H9 (cell line): ENCODE measurements around the gene SEMA5A. TPM values are rescaled to one million over a fixed set of nuclear protein-coding genes. Genes with fewer than 3 reads are reported as not detected.

Experiments
- DNase-seq: peaks from one replicate; pipeline ENCODE4 v3.0.0-alpha.2; 2017
- H2AFZ ChIP-seq: one replicate; pipeline ENCODE4 v1.6.1; 2013; ENCODE audit warnings: mild to moderate bottlenecking, low read length, control low read depth, moderate library complexity
- H2AK5ac ChIP-seq: 2 replicates; pipeline ENCODE4 v1.6.1; 2013; ENCODE audit warnings: low read length, control low read depth, mixed read lengths; ENCODE audit not compliant: insufficient read length
- H2BK120ac ChIP-seq: one replicate; pipeline ENCODE4 v1.6.1; 2013; ENCODE audit warnings: low read depth, mild to moderate bottlenecking, low read length, control low read depth, inconsistent platforms; ENCODE audit not compliant: poor library complexity, severe bottlenecking
- H2BK12ac ChIP-seq: 2 replicates; pipeline ENCODE4 v1.6.1; 2013; ENCODE audit warnings: low read length, control low read depth, mixed read lengths, low read depth; ENCODE audit not compliant: insufficient read length
- H2BK15ac ChIP-seq: 2 replicates; pipeline ENCODE4 v1.6.1; 2013; ENCODE audit warnings: low read depth, low read length, control low read depth
- H2BK20ac ChIP-seq: one replicate; pipeline ENCODE4 v1.6.1; 2013; ENCODE audit warnings: low read depth, mild to moderate bottlenecking, low read length, control low read depth, inconsistent platforms; ENCODE audit not compliant: poor library complexity, severe bottlenecking
- H2BK5ac ChIP-seq: 2 replicates; pipeline ENCODE4 v1.6.1; 2013; ENCODE audit warnings: low read length, control low read depth, mixed read lengths; ENCODE audit not compliant: insufficient read length
- H3K14ac ChIP-seq: 2 replicates; pipeline ENCODE4 v1.6.1; 2013; ENCODE audit warnings: low read length, control low read depth; ENCODE audit not compliant: insufficient read depth
- H3K18ac ChIP-seq: 2 replicates; pipeline ENCODE4 v1.6.1; 2013; ENCODE audit warnings: low read depth, mild to moderate bottlenecking, mixed read lengths, low read length, control low read depth; ENCODE audit not compliant: insufficient read length
- H3K23ac ChIP-seq: 2 replicates; pipeline ENCODE4 v1.6.1; 2013; ENCODE audit warnings: low read length, control low read depth, mixed read lengths, low read depth; ENCODE audit not compliant: insufficient read length
- H3K23me2 ChIP-seq: 2 replicates; pipeline ENCODE4 v1.6.1; 2013; ENCODE audit warnings: low read depth, mild to moderate bottlenecking, mixed read lengths, low read length, control low read depth; ENCODE audit not compliant: insufficient read length, poor library complexity, severe bottlenecking
- H3K27ac ChIP-seq: 2 replicates; pipeline ENCODE4 v1.5.1; 2013; ENCODE audit warnings: low read length, control low read depth, mixed read lengths, low read depth; ENCODE audit not compliant: insufficient read length
- H3K27me3 ChIP-seq: 2 replicates; pipeline ENCODE4 v1.6.1; 2013; ENCODE audit warnings: low read length, control low read depth, inconsistent platforms; ENCODE audit not compliant: insufficient read depth
- H3K4ac ChIP-seq: 2 replicates; pipeline ENCODE4 v1.6.1; 2013; ENCODE audit warnings: low read depth, mild to moderate bottlenecking, control low read depth, inconsistent platforms, low read length, moderate library complexity
- H3K4me1 ChIP-seq: 2 replicates; pipeline ENCODE4 v1.6.1; 2013; ENCODE audit warnings: low read length, control low read depth, inconsistent platforms; ENCODE audit not compliant: insufficient read depth
- H3K4me2 ChIP-seq: 2 replicates; pipeline ENCODE4 v1.6.1; 2013; ENCODE audit warnings: low read length, control low read depth, mixed read lengths; ENCODE audit not compliant: insufficient read length, insufficient read depth
- H3K56ac ChIP-seq: 2 replicates; pipeline ENCODE4 v1.6.1; 2013; ENCODE audit warnings: low read depth, mild to moderate bottlenecking, mixed read lengths, low read length, control low read depth; ENCODE audit not compliant: insufficient read length
- H3K79me1 ChIP-seq: 2 replicates; pipeline ENCODE4 v1.6.1; 2013; ENCODE audit warnings: low read depth, mild to moderate bottlenecking, moderate library complexity, low read length, control low read depth, inconsistent platforms; ENCODE audit not compliant: insufficient read depth, poor library complexity, severe bottlenecking
- H3K79me2 ChIP-seq: 2 replicates; pipeline ENCODE4 v1.6.1; 2013; ENCODE audit warnings: low read length, control low read depth, inconsistent platforms; ENCODE audit not compliant: insufficient read depth
- H3K9ac ChIP-seq: 2 replicates; pipeline ENCODE4 v1.6.1; 2013; ENCODE audit warnings: low read length, control low read depth, mixed read lengths; ENCODE audit not compliant: insufficient read length; ENCODE audit errors: extremely low read depth
- H3K9me3 ChIP-seq: one replicate; pipeline ENCODE4 v1.6.1; 2013; ENCODE audit warnings: low read depth, low read length, inconsistent platforms; ENCODE audit not compliant: control insufficient read depth
- H3T11ph ChIP-seq: one replicate; pipeline ENCODE4 v1.6.1; 2013; ENCODE audit warnings: mild to moderate bottlenecking, low read length, control low read depth, inconsistent platforms
- H4K20me1 ChIP-seq: one replicate; pipeline ENCODE4 v1.6.1; 2013; ENCODE audit not compliant: control insufficient read depth, insufficient read length, insufficient read depth
- H4K5ac ChIP-seq: 2 replicates; pipeline ENCODE4 v1.6.1; 2013; ENCODE audit warnings: low read depth, mild to moderate bottlenecking, mixed read lengths, low read length, control low read depth; ENCODE audit not compliant: insufficient read length
- H4K8ac ChIP-seq: replicated peaks from 2 replicates; pipeline ENCODE4 v1.6.1; 2013; ENCODE audit warnings: low read length, control low read depth, mixed read lengths, low read depth; ENCODE audit not compliant: insufficient read length
- H4K91ac ChIP-seq: 2 replicates; pipeline ENCODE4 v1.6.1; 2013; ENCODE audit warnings: low read depth, mild to moderate bottlenecking, moderate library complexity, mixed read lengths, low read length, control low read depth; ENCODE audit not compliant: insufficient read length
- H3K27ac Mint-ChIP-seq, 3 experiments: 2 replicates in 2 of 3; 3 replicates in 1 of 3; pipeline ENCODE4 v1.8.0; 2020 to 2021; ENCODE audit warnings: mixed read lengths in 3 of 3, mild to moderate bottlenecking in 1 of 3, moderate library complexity in 1 of 3
- H3K27me3 Mint-ChIP-seq: 2 replicates; pipeline ENCODE4 v1.8.0; 2021; ENCODE audit warnings: low read depth, mild to moderate bottlenecking, moderate library complexity, mixed read lengths
- H3K36me3 Mint-ChIP-seq, 3 experiments: 2 replicates in 2 of 3; 3 replicates in 1 of 3; pipeline ENCODE4 v1.8.0; 2020 to 2021; ENCODE audit warnings: low read depth in 3 of 3, mixed read lengths in 3 of 3; ENCODE audit not compliant: insufficient read depth in 1 of 3
- H3K4me1 Mint-ChIP-seq, 2 experiments: 2 replicates each; pipeline ENCODE4 v1.8.0; 2020; ENCODE audit warnings: mixed read lengths in 2 of 2
- H3K4me3 Mint-ChIP-seq, 2 experiments: 2 replicates in 1 of 2; 3 replicates in 1 of 2; pipeline ENCODE4 v1.8.0; 2020 to 2021; ENCODE audit warnings: mild to moderate bottlenecking in 2 of 2, mixed read lengths in 2 of 2, moderate library complexity in 1 of 2
- H3K9me3 Mint-ChIP-seq, 2 experiments: 2 replicates in 1 of 2; 3 replicates in 1 of 2; pipeline ENCODE4 v1.8.0; 2020; ENCODE audit warnings: mild to moderate bottlenecking in 2 of 2, mixed read lengths in 2 of 2, moderate library complexity in 1 of 2
- CTCF ChIP-seq: fragments of 200-600 bp; sonication (generic); conservative IDR thresholded peaks from 3 replicates; pipeline ENCODE4 v1.8.0; 2021; ENCODE audit warnings: antibody characterized with exemption, mild to moderate bottlenecking
- WGBS: extraction: QIAGEN DNeasy Blood & Tissue Kit; methylation state at CpG from one replicate; pipeline ENCODE4 v1.1.7; 2013; ENCODE audit warnings: missing lambda C conversion rate, low lambda C conversion rate, mixed read lengths; ENCODE audit not compliant: insufficient read length; ENCODE audit errors: extremely low coverage; 5-methylcytosine and 5-hydroxymethylcytosine counted together
- total RNA-seq: library from RNA; stranded (reverse); gene quantifications from 2 replicates; pipeline ENCODE4 v1.2.1, GENCODE V29; 2021

SEMA5A gene
- total RNA-seq, 1 experiment from 2014 or later = 4.3 TPM

DNA sequence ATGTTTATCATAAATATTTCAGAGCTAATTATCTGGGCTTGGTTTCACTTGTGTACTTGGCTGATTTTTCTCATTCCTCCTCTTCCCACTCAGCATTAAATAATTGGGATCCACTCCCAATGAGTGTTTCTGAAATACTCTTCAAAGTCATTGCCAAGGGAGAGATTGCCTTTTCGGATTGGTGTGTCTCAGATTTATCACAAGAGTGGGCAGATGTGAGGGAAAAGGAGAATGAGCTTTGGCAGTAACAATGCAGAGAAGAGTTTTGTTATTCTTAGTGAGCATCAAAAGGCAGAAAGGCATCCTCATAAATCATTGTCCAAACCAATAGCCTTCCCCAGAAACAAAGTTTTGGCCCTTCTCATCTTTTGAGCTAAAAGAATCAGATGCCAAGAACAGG is 79.2 kb downstream of the SEMA5A start:
- Histone ChIP-seq H4K91ac (no peak overlapping the region), H3K4me1 (no peaks in the 10 kb centered on the region), H3K27ac (no peak overlapping the region), H3K9ac (no peak overlapping the region), H4K5ac (no peak overlapping the region), H3T11ph (no peak overlapping the region), H2AK5ac (no peak overlapping the region), H4K8ac (no peak overlapping the region), H3K14ac (no peak overlapping the region), H2BK120ac (no peak overlapping the region), H2BK5ac (no peak overlapping the region), H3K9me3 (no peaks in the 10 kb centered on the region), H3K4me2 (no peak overlapping the region), H3K56ac (no peak overlapping the region), H2BK15ac (no peak overlapping the region), H2BK20ac (no peak overlapping the region), H3K4ac (no peak overlapping the region), H4K20me1 (no peaks in the 10 kb centered on the region), H3K23me2 (no peaks in the 10 kb centered on the region), H3K79me2 (no peaks in the 10 kb centered on the region), H2AFZ (no peak overlapping the region), H3K18ac (no peak overlapping the region), H3K27me3 (no peaks in the 10 kb centered on the region), H3K23ac (no peak overlapping the region), H3K79me1 (no peaks in the 10 kb centered on the region), H2BK12ac (no peak overlapping the region)
- Mint-ChIP-seq H3K4me1 (peaks cover 4 to 6% of the 10 kb centered on the region in 2 experiments; a peak in 2 of 4 replicates), H3K9me3 (no peaks in the 10 kb centered on the region), H3K27ac (no peak overlapping the region), H3K36me3 (no peaks in the 10 kb centered on the region), H3K4me3 (no peak overlapping the region), H3K27me3 (no peaks in the 10 kb centered on the region)
- no peak for TF ChIP-seq CTCF
- DNase-seq = no peak
- no CpG with 5 or more reads among the region's 1 CpG for WGBS
